Osteocyte (in vitro differentiated cells): Measurements from ENCODE around the gene PPP2R1B. TPM values are rescaled to one million over a fixed set of nuclear protein-coding genes. Genes with fewer than 3 reads are reported as not detected.
A peak's percentile ranks its signal among the peaks of the same experiment; 100 is the strongest.

Experiments used
- DNase-seq: peaks from one replicate; pipeline ENCODE4 v3.0.0; 2021; ENCODE audit warnings: mixed read lengths; ENCODE audit not compliant: unreplicated experiment; ENCODE audit errors: extremely low spot score
- H3K27ac Mint-ChIP-seq: one replicate; pipeline ENCODE4 v1.8.0; 2021; ENCODE audit warnings: mild to moderate bottlenecking, mixed read lengths; ENCODE audit not compliant: unreplicated experiment
- H3K27me3 Mint-ChIP-seq: one replicate; pipeline ENCODE4 v1.8.0; 2021; ENCODE audit warnings: mixed read lengths; ENCODE audit not compliant: unreplicated experiment
- H3K36me3 Mint-ChIP-seq: one replicate; pipeline ENCODE4 v1.8.0; 2021; ENCODE audit warnings: mixed read lengths; ENCODE audit not compliant: unreplicated experiment
- H3K4me1 Mint-ChIP-seq: one replicate; pipeline ENCODE4 v1.8.0; 2021; ENCODE audit warnings: mixed read lengths; ENCODE audit not compliant: unreplicated experiment
- H3K4me3 Mint-ChIP-seq: one replicate; pipeline ENCODE4 v1.8.0; 2021; ENCODE audit warnings: mild to moderate bottlenecking, moderate library complexity, mixed read lengths; ENCODE audit not compliant: unreplicated experiment
- H3K9me3 Mint-ChIP-seq: one replicate; pipeline ENCODE4 v1.8.0; 2021; ENCODE audit warnings: mixed read lengths; ENCODE audit not compliant: unreplicated experiment
- CTCF ChIP-seq: fragments of 200-600 bp; sonication (generic); IDR thresholded peaks from 2 replicates; pipeline ENCODE4 v1.5.0; 2021; ENCODE audit warnings: antibody characterized with exemption, mild to moderate bottlenecking, moderate library complexity
- long read RNA-seq: library from polyadenylated mRNA; unstranded; transcript quantifications from one replicate; pipeline ENCODE4 v2.0.0, GENCODE V29; 2021
- total RNA-seq: library from RNA; stranded (reverse); gene quantifications from 2 replicates; pipeline ENCODE4 v1.2.1, GENCODE V29; 2021

The PPP2R1B gene
- 25.2 and 26.0 TPM in 2 replicates for total RNA-seq
- long read RNA-seq, full-length matches to known transcripts: 131 of 151 reads
- long read RNA-seq, partial matches to known transcripts: 11 of 151 reads
- long read RNA-seq, other reads (novel, unspliced or antisense): 9 of 151 reads

GRCh38 chr11:111765984-111766833 is at the start of gene PPP2R1B:
Gene PPP2R1B, minus strand, starts transcription at chr11:111766389. Its CDS starts 28 bp downstream, at chr11:111766361.
- Mint-ChIP-seq H3K27me3 (no peaks in the 10 kb centered on the region), H3K36me3 (peaks cover 19% of the 10 kb centered on the region), H3K9me3 (no peaks in the 10 kb centered on the region), H3K4me3 (peak within 1 kb of the TSS; percentile 100), H3K4me1 (peaks cover 25% of the 10 kb centered on the region), H3K27ac (peak within 1 kb of the TSS; percentile 98)
- no peak for TF ChIP-seq CTCF
- DNase-seq: peak; percentile 88

- Mint-ChIP-seq H3K27me3 (no peaks in the 10 kb centered on the region), H3K4me1 (peaks cover 53% of the 10 kb centered on the region), H3K4me3 (no peak overlapping the region), H3K9me3 (no peaks in the 10 kb centered on the region), H3K27ac (peak overlapping the region; percentile 86), H3K36me3 (peaks cover 13% of the 10 kb centered on the region)
- TF ChIP-seq CTCF: no peak
- no peak for DNase-seq
Observed at GRCh38 chr11:111815489-111815888, 49.3 kb upstream of the PPP2R1B start.

GRCh38 chr11:111814557-111815320 is 48.5 kb upstream of the PPP2R1B start:
- H3K4me1 Mint-ChIP-seq: peaks cover 46% of the 10 kb centered on the region
- peak overlapping the region; percentile 86 for H3K27ac Mint-ChIP-seq
- DNase-seq: no peak
- peak overlapping the region; percentile 31 for H3K4me3 Mint-ChIP-seq
- no peaks in the 10 kb centered on the region for H3K9me3 Mint-ChIP-seq
- TF ChIP-seq CTCF: no peak
- H3K27me3 Mint-ChIP-seq: no peaks in the 10 kb centered on the region
- H3K36me3 Mint-ChIP-seq: peaks cover 13% of the 10 kb centered on the region

- Mint-ChIP-seq H3K36me3 (peaks cover 13% of the 10 kb centered on the region), H3K27ac (peak overlapping the region; percentile 86), H3K4me1 (peaks cover 40% of the 10 kb centered on the region), H3K27me3 (no peaks in the 10 kb centered on the region), H3K4me3 (peak overlapping the region; percentile 31), H3K9me3 (no peaks in the 10 kb centered on the region)
- TF ChIP-seq CTCF: no peak
- DNase-seq: no peak
Observed at GRCh38 chr11:111814106-111814505, 47.9 kb upstream of the PPP2R1B start.

GRCh38 chr11:111812211-111812610 is 46.0 kb upstream of the PPP2R1B start:
- peaks cover 33% of the 10 kb centered on the region for H3K4me1 Mint-ChIP-seq
- peaks cover 24% of the 10 kb centered on the region for H3K36me3 Mint-ChIP-seq
- H3K9me3 Mint-ChIP-seq: no peaks in the 10 kb centered on the region
- no peak for TF ChIP-seq CTCF
- DNase-seq: no peak
- no peaks in the 10 kb centered on the region for H3K27me3 Mint-ChIP-seq
- no peak overlapping the region for H3K4me3 Mint-ChIP-seq
- no peak overlapping the region for H3K27ac Mint-ChIP-seq
